RWPE2 (cell line): ENCODE data around the gene IGF2.

Source experiments
- ATAC-seq: fragments of 200-7000 bp; cut with Tn5 transposase; 3 replicates; pipeline ENCODE4 v1.9.1; 2021; ENCODE audit warnings: low read depth
- DNase-seq: peaks from one replicate; pipeline ENCODE4 v3.0.0-alpha.2; 2020; ENCODE audit warnings: low spot score
- H3K27ac ChIP-seq: fragments of 450-650 bp; 2 replicates; pipeline ENCODE4 v1.5.1; 2017; ENCODE audit warnings: mild to moderate bottlenecking; ENCODE audit not compliant: poor library complexity, severe bottlenecking
- H3K27me3 ChIP-seq: fragments of 250-450 bp; sonication (Bioruptor Pico); 2 replicates; pipeline ENCODE4 v1.5.1; 2021; ENCODE audit warnings: mild to moderate bottlenecking, moderate library complexity; ENCODE audit not compliant: insufficient read depth, poor library complexity, severe bottlenecking
- H3K36me3 ChIP-seq: fragments of 250-450 bp; sonication (Bioruptor Pico); 2 replicates; pipeline ENCODE4 v1.5.1; 2020; ENCODE audit warnings: low read depth, mild to moderate bottlenecking, moderate library complexity
- H3K4me1 ChIP-seq: fragments of 250-450 bp; sonication (Bioruptor Pico); 2 replicates; pipeline ENCODE4 v1.5.1; 2021; ENCODE audit warnings: mild to moderate bottlenecking, moderate library complexity; ENCODE audit not compliant: insufficient read depth, poor library complexity, severe bottlenecking
- H3K4me3 ChIP-seq: fragments of 250-450 bp; sonication (Bioruptor Pico); 2 replicates; pipeline ENCODE4 v1.5.1; 2021; ENCODE audit warnings: mild to moderate bottlenecking, moderate library complexity; ENCODE audit not compliant: severe bottlenecking
- H3K9me3 ChIP-seq: fragments of 250-450 bp; sonication (Bioruptor Pico); 2 replicates; pipeline ENCODE4 v1.5.1; 2021; ENCODE audit warnings: mild to moderate bottlenecking, moderate library complexity; ENCODE audit not compliant: severe bottlenecking
- TF ChIP-seq, protein P1 (sequence below): fragments of 450-650 bp; IDR thresholded peaks from one replicate; pipeline ENCODE4 v1.5.1; 2017; ENCODE audit warnings: mild to moderate bottlenecking, moderate library complexity; ENCODE audit not compliant: poor library complexity, severe bottlenecking

IGF2 gene

DNA sequence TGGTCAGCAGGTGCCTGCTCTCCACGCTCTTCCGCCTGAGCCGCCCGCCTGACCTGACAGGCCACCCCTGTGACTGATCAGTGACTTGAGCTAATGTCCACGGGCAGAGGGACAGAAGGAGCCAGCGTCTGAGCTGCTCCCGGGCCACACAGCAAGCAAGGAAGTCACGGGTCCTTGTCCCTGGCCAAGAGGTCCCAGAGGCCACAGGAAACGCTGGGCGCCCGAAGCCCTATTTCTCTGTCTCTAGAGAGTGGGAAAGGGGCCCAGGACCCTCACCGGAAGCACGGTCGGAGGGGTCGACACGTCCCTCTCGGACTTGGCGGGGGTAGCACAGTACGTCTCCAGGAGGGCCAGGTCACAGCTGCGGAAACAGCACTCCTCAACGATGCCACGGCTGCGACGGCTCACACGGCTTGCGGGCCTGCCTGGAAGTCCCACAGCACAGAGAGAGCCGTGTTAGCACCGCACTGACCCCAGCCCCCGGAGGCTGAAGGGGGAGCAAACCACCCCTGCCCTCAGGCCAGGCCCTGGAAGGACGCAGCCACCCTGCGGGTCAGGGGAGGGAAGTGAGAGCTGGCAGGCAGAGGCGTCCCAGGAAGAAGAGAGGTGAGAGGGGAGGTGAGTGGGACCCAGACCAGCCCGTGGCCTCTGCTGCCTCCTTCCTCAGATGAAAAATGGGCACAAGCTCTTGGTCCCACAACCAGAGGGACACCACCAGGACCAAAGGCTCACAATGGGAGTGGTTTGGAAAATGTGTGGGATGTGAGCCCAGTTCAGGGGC, 5.8 kb downstream of the IGF2 start:
- no peak for DNase-seq
- H3K9me3 ChIP-seq: no peaks in the 10 kb centered on the region
- no peaks in the 10 kb centered on the region for H3K4me1 ChIP-seq
- no peak for ATAC-seq
- H3K27ac ChIP-seq: no peak overlapping the region
- H3K36me3 ChIP-seq: no peaks in the 10 kb centered on the region
- H3K4me3 ChIP-seq: no peak overlapping the region
- H3K27me3 ChIP-seq: peaks cover 29% of the 10 kb centered on the region
- TF ChIP-seq, protein P1, sequence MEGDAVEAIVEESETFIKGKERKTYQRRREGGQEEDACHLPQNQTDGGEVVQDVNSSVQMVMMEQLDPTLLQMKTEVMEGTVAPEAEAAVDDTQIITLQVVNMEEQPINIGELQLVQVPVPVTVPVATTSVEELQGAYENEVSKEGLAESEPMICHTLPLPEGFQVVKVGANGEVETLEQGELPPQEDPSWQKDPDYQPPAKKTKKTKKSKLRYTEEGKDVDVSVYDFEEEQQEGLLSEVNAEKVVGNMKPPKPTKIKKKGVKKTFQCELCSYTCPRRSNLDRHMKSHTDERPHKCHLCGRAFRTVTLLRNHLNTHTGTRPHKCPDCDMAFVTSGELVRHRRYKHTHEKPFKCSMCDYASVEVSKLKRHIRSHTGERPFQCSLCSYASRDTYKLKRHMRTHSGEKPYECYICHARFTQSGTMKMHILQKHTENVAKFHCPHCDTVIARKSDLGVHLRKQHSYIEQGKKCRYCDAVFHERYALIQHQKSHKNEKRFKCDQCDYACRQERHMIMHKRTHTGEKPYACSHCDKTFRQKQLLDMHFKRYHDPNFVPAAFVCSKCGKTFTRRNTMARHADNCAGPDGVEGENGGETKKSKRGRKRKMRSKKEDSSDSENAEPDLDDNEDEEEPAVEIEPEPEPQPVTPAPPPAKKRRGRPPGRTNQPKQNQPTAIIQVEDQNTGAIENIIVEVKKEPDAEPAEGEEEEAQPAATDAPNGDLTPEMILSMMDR: no peak

DNA sequence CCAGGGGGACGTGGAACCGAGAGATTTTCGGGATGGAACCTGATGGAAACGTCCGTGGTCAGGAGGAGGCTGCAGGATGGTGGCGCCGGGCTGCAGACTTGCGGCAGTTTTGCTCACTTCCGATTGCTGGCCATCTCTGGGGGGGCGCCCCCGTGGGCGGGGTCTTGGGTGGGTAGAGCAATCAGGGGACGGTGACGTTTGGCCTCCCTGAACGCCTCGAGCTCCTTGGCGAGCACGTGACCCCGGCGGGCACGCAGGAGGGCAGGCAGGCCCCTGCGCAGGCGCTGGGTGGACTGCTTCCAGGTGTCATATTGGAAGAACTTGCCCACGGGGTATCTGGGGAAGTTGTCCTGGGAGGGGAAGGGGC, 6.3 kb downstream of the IGF2 start:
- Histone ChIP-seq H3K27ac (no peak overlapping the region), H3K9me3 (no peaks in the 10 kb centered on the region), H3K27me3 (peaks cover 25% of the 10 kb centered on the region), H3K4me3 (no peak overlapping the region), H3K4me1 (no peaks in the 10 kb centered on the region), H3K36me3 (no peaks in the 10 kb centered on the region)
- ATAC-seq (no peak), DNase-seq (no peak)
- TF ChIP-seq, protein P1: no peak

DNA sequence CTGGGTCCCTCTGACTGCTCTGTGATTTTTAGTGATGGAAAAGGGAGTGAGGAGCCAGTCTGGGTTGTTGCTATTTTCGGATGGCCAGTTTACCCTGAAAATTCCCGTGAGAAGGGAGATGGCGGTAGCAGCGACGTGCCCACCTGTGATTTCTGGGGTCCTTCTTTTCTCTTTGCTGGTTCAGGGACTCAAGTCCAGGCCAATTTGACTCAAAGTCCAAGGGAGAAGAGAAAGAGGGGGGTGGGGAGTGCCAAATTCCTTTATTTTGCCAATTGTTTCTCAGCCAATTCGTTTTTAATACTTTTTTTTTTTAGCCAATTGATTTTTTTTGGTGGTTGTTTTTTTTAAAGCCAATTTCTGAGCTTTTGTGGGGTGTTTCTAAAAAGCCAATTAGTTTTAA, 6.9 kb downstream of the IGF2 start:
- Histone ChIP-seq H3K4me3 (no peak overlapping the region), H3K27ac (no peak overlapping the region), H3K9me3 (no peaks in the 10 kb centered on the region), H3K27me3 (peaks cover 19% of the 10 kb centered on the region), H3K4me1 (no peaks in the 10 kb centered on the region), H3K36me3 (no peaks in the 10 kb centered on the region)
- no peak for ATAC-seq
- DNase-seq: no peak
- TF ChIP-seq, protein P1: no peak

DNA sequence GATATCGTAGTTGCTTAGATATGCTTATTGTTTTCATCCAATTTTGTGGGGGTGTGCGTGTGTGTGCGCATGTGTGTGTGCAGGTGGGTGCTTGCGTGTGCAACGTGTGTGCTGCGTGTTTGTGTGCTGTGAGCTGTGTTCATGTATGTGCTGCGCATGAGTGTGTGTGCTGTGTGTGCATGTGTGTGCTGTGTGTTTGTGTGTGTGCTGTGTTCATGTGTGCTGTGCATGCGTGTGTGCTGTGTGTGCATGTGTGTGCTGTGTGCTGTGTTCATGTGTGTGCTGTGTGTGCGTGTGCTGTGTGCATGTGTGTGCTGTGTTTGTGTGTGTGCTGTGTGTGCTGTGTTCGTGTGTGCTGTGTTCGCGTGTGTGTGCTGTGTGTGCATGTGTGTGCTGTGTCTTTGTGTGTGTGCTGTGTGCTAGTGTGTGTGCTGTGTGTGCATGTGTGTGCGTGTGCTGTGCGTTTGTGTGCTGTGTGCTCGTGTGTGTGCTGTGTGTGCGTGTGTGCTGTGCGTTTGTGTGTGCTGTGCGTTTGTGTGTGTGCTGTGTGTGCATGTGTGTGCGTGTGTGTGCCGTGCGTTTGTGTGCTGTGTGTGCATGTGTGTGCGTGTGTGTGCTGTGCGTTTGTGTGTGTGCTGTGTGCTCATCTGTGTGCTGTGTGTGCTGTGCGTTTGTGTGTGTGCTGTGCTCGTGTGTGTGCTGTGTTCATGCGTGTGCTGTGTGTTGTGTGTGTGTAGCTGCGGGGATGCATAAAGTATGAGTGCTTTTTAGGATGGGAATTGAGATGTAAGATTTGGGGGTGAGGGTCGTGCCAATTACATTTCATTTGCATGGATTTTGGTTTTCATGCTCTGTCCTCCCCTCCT, 7.6 kb downstream of the IGF2 start:
- H3K9me3 ChIP-seq: no peaks in the 10 kb centered on the region
- H3K27me3 ChIP-seq: peaks cover 13% of the 10 kb centered on the region
- no peaks in the 10 kb centered on the region for H3K4me1 ChIP-seq
- ATAC-seq: no peak
- no peaks in the 10 kb centered on the region for H3K36me3 ChIP-seq
- no peak overlapping the region for H3K4me3 ChIP-seq
- TF ChIP-seq, protein P1: no peak
- DNase-seq: no peak
- H3K27ac ChIP-seq: no peak overlapping the region
